ENCODE results near the gene TARBP2.

DNA sequence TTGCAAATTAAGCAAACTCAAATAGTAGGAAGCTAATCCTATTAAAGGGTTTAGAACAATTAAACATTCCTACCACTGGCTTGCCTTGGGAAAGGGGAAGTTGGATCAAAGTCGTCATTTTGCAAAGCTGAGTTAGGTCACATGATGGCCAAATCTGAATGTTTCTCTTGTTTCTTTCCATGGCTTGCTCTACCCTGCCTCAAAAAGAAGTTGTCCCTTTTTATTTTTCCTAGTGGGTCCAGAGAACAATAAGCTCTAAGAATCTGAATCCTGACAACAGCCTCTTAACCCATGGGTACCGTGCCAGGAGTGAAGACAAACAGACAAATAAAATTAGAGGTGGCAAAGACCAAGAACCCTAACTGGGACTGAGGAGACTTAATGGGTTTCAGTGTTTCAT lies 32.4 kb downstream of the TARBP2 start:
- TF ChIP-seq, protein P1, sequence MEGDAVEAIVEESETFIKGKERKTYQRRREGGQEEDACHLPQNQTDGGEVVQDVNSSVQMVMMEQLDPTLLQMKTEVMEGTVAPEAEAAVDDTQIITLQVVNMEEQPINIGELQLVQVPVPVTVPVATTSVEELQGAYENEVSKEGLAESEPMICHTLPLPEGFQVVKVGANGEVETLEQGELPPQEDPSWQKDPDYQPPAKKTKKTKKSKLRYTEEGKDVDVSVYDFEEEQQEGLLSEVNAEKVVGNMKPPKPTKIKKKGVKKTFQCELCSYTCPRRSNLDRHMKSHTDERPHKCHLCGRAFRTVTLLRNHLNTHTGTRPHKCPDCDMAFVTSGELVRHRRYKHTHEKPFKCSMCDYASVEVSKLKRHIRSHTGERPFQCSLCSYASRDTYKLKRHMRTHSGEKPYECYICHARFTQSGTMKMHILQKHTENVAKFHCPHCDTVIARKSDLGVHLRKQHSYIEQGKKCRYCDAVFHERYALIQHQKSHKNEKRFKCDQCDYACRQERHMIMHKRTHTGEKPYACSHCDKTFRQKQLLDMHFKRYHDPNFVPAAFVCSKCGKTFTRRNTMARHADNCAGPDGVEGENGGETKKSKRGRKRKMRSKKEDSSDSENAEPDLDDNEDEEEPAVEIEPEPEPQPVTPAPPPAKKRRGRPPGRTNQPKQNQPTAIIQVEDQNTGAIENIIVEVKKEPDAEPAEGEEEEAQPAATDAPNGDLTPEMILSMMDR (IDR thresholded peaks at IDR 0.05), result no peak
- TF ChIP-seq POLR2A (IDR thresholded peaks at IDR 0.05), result no peak

All from lower leg skin (tissue), 3 donors.